Transverse colon (tissue), 4 donors: ENCODE measurements around the gene TMEM44. TPM values are rescaled to one million over a fixed set of nuclear protein-coding genes. Genes with fewer than 3 reads are reported as not detected.

Source experiments
- DNase-seq: peaks from one replicate; pipeline ENCODE4 v3.0.0-alpha.2; 2019
- H3K27ac ChIP-seq, 4 donors: fragments of 200-600 bp; sonication (generic); 2 replicates each; pipeline ENCODE4 v1.5.1; 2016 to 2018; ENCODE audit warnings: inconsistent platforms in 4 of 4
- H3K27me3 ChIP-seq: fragments of 200-600 bp; sonication (generic); 2 replicates; pipeline ENCODE4 v1.5.1; 2017; ENCODE audit warnings: inconsistent platforms
- H3K36me3 ChIP-seq, 4 donors: fragments of 200-600 bp; sonication (generic); 2 replicates each; pipeline ENCODE4 v1.5.1; 2017 to 2019; ENCODE audit warnings: inconsistent platforms in 4 of 4
- H3K4me1 ChIP-seq, 4 donors: fragments of 200-600 bp; sonication (generic); 2 replicates each; pipeline ENCODE4 v1.5.1; 2017 to 2020; ENCODE audit warnings: inconsistent platforms in 4 of 4
- H3K4me3 ChIP-seq, 4 donors: fragments of 200-600 bp; sonication (generic); 1 replicate in 1 of 4; 2 replicates in 3 of 4; pipeline versions ENCODE4 v1.5.1 to v1.6.1; 2017 to 2019; ENCODE audit warnings: inconsistent platforms in 4 of 4
- H3K9me3 ChIP-seq, 2 donors: fragments of 200-600 bp; sonication (generic); 2 replicates each; pipeline ENCODE4 v1.5.1; 2017 to 2019; ENCODE audit warnings: inconsistent platforms in 2 of 2
- EP300 ChIP-seq: sonication (generic); formaldehyde crosslinking; IDR thresholded peaks from one replicate; pipeline ENCODE4 v1.6.1; 2017; ENCODE audit warnings: antibody characterized with exemption, low read depth
- POLR2A ChIP-seq: fragments of 450-650 bp; IDR thresholded peaks from one replicate; pipeline ENCODE4 v1.6.1; 2016; ENCODE audit warnings: antibody characterized with exemption, mild to moderate bottlenecking, moderate library complexity
- POLR2AphosphoS5 ChIP-seq, 3 donors: sonication (generic); formaldehyde crosslinking; IDR thresholded peaks; one replicate each; pipeline ENCODE4 v1.6.1; 2016; ENCODE audit warnings: antibody characterized with exemption in 3 of 3
- WGBS, 2 donors: methylation state at CpG; one replicate each; pipeline ENCODE4 v1.1.5; 2018; ENCODE audit warnings: low coverage in 1 of 2; 5-methylcytosine and 5-hydroxymethylcytosine counted together
- in situ Hi-C, 4 donors: fragments of 200-750 bp; cut with MboI; loops; one replicate each; pipeline versions ENCODE4 v1.15.0 to v1.15.1; 2017; ENCODE audit warnings: low sequenced_read_pairs in 3 of 4, low pct_ligation_motif_present in 1 of 4, low pct_unique_long_range_greater_than_20kb in 1 of 4
- intact Hi-C: fragments of 100-400 bp; cut with DNase I; formaldehyde crosslinking; loops from one replicate; pipeline ENCODE4 v1.15.1; 2023; ENCODE audit warnings: low total_unique reads
- total RNA-seq, 4 donors: library from RNA; depleted of rRNA; stranded (reverse); fragments of >200 nt; gene quantifications; one replicate each; pipeline ENCODE4 v1.1.0, GENCODE V29; 2016
- TF ChIP-seq, protein P1 (sequence below), 5 experiments: fragments of 200-600 bp in 3 of 5; fragments of 450-650 bp in 2 of 5; sonication (generic) in 3 of 5; IDR thresholded peaks; 1 replicate in 2 of 5; 2 replicates in 3 of 5; pipeline ENCODE4 v1.5.1; 2016 to 2017; ENCODE audit warnings: antibody characterized with exemption in 5 of 5, inconsistent platforms in 3 of 5, mild to moderate bottlenecking in 2 of 5, moderate library complexity in 1 of 5

The TMEM44 gene
- total RNA-seq, 4 donors from 2014 or later: 52.0 to 101 (median 58.8) TPM

DNA sequence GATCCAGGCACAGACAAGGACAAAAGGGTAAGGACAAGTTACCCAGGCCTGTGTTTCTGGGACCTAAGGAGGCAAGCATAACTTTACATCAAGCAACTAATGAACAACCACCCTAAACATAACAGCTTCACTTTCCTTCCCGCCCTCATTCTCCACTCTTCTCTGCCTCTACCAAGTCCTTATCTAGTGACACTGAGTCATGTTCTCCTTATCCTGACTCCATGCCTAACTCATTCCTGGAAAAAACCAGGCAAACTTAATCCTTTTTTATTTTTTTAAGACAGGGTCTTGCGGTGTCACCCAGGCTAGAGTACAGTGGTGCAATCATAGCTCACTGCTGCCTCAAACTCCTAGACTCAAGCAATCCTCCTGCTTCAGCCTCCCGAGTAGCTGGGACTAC, 44.5 kb downstream of the TMEM44 start:
- DNase-seq: no peak
- H3K4me1 ChIP-seq: peaks cover 4 to 19% (median 11%) of the 10 kb centered on the region in 4 donors
- H3K36me3 ChIP-seq: no peaks in the 10 kb centered on the region
- no peaks in the 10 kb centered on the region for H3K9me3 ChIP-seq
- H3K27ac ChIP-seq: no peak overlapping the region
- WGBS, 2 donors: 93 to 97% methylated on average over 3 of the region's 3 CpGs
- no peak overlapping the region for H3K4me3 ChIP-seq
- no peaks in the 10 kb centered on the region for H3K27me3 ChIP-seq
- intact Hi-C loops (no loop called here), in situ Hi-C loops (loop anchor here in 2 of 4 donors (5.0 to 10.0 kb wide), 2 partner anchors 104 to 111 kb away; partner anchors contain the start of gene ATP13A3 (in 1 of the 2))
- TF ChIP-seq, protein P1, sequence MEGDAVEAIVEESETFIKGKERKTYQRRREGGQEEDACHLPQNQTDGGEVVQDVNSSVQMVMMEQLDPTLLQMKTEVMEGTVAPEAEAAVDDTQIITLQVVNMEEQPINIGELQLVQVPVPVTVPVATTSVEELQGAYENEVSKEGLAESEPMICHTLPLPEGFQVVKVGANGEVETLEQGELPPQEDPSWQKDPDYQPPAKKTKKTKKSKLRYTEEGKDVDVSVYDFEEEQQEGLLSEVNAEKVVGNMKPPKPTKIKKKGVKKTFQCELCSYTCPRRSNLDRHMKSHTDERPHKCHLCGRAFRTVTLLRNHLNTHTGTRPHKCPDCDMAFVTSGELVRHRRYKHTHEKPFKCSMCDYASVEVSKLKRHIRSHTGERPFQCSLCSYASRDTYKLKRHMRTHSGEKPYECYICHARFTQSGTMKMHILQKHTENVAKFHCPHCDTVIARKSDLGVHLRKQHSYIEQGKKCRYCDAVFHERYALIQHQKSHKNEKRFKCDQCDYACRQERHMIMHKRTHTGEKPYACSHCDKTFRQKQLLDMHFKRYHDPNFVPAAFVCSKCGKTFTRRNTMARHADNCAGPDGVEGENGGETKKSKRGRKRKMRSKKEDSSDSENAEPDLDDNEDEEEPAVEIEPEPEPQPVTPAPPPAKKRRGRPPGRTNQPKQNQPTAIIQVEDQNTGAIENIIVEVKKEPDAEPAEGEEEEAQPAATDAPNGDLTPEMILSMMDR (IDR thresholded peaks at IDR 0.05): no peak
- TF ChIP-seq POLR2AphosphoS5 (IDR thresholded peaks at IDR 0.05) (no peak), POLR2A (no peak), EP300 (no peak)

DNA sequence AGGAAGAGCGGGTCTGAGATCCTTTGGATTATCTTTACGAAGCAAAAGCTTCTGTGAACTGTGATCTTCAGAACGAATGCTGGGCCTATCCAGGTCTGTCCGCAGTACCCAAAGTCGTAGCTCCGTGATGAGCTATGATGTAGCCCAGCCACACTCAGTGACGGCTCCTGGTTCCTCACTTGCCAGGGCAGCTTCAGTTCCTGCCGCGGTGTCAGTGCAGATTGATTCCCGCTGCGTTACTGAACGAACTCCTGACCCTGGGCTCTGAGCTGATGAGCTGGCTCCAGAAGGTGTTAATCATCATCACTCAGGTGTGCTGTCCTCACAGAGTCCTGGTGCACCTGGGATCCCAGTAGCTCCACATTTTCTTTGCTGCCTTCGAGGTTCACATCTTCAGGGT, 45.0 kb downstream of the TMEM44 start:
- Histone ChIP-seq H3K4me3 (no peak overlapping the region), H3K27ac (no peak overlapping the region), H3K36me3 (no peaks in the 10 kb centered on the region), H3K27me3 (no peaks in the 10 kb centered on the region), H3K9me3 (no peaks in the 10 kb centered on the region), H3K4me1 (peaks cover 4 to 15% (median 11%) of the 10 kb centered on the region in 4 donors)
- 94% methylated on average over 13 of the region's 13 CpGs; no CpG with 5 or more reads in 1 of the 2 donors for WGBS, 2 donors
- no peak for DNase-seq
- TF ChIP-seq POLR2AphosphoS5 (IDR thresholded peaks at IDR 0.05): no peak
- TF ChIP-seq POLR2A: no peak
- TF ChIP-seq, protein P1 (IDR thresholded peaks at IDR 0.05): no peak
- no peak for TF ChIP-seq EP300
- in situ Hi-C loops (loop anchor here in 2 of 4 donors (5.0 to 10.0 kb wide), 2 partner anchors 103 to 111 kb away; partner anchors contain the start of gene ATP13A3 (in 1 of the 2)), intact Hi-C loops (no loop called here)

DNA sequence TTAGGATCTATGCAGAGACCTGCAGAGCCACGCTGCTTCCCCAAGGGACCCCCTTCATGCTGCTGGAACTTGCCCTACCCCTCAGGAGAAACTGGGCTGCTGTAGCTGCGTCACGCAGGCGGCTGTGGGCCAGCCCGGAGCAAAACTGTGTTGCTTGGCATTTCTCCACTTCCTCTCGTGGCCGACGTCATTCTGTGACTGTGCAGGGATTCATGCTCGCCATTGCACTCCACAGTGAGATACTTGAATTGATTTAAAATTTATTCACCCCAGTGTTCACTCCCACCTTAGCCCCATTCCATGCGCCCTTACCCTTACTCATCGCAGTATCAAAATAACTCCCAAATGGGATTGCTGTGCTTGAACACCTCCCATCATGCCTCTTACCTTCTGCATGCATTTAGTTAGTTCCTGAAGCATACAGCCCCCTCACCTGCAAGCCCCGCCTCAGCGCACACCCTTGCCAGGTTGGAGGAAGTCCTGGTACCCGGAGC, 45.7 kb downstream of the TMEM44 start:
- DNase-seq: no peak
- in situ Hi-C loops: loop anchor here in 2 of 4 donors (5.0 to 10.0 kb wide), 2 partner anchors 103 to 110 kb away; partner anchors contain the start of gene ATP13A3 (in 1 of the 2)
- no peaks in the 10 kb centered on the region for H3K36me3 ChIP-seq
- no peak overlapping the region for H3K4me3 ChIP-seq
- peaks cover 4 to 15% (median 9%) of the 10 kb centered on the region in 4 donors for H3K4me1 ChIP-seq
- H3K9me3 ChIP-seq: no peaks in the 10 kb centered on the region
- no peak for TF ChIP-seq POLR2AphosphoS5 (IDR thresholded peaks at IDR 0.05)
- TF ChIP-seq POLR2A: no peak
- TF ChIP-seq EP300: no peak
- TF ChIP-seq, protein P1 (IDR thresholded peaks at IDR 0.05): no peak
- H3K27ac ChIP-seq: no peak overlapping the region
- intact Hi-C loops: no loop called here
- H3K27me3 ChIP-seq: no peaks in the 10 kb centered on the region
- WGBS, 2 donors: 79% methylated on average over 14 of the region's 14 CpGs; no CpG with 5 or more reads in 1 of the 2 donors

DNA sequence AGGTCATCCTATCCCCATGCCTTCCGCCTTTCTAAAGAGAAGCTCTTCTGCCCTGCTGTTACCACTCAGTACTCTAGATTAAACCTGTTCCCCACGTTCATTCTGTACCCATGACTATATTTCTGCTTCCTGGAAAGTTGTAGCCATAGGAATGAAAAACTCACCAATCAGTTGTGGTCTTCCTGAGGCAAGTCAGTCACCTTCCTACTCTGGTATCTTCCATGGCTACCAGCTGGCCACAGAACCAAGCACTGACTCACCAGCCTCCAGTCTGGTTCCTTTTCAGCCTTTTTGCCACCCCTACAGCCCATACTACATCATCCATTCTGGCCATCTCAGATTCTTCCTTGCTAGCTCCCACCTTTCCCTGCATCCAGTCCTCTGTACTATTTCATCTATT, 46.4 kb downstream of the TMEM44 start:
- DNase-seq: no peak
- no peak overlapping the region for H3K27ac ChIP-seq
- H3K4me3 ChIP-seq: no peak overlapping the region
- intact Hi-C loops (no loop called here), in situ Hi-C loops (loop anchor here in 2 of 4 donors (5.0 to 10.0 kb wide), 2 partner anchors 102 to 110 kb away; partner anchors contain the start of gene ATP13A3 (in 1 of the 2))
- H3K36me3 ChIP-seq: no peaks in the 10 kb centered on the region
- 50 to 66% methylated on average over 1 to 2 of the region's 2 CpGs for WGBS, 2 donors
- no peaks in the 10 kb centered on the region for H3K9me3 ChIP-seq
- peaks cover 4 to 15% (median 9%) of the 10 kb centered on the region in 4 donors for H3K4me1 ChIP-seq
- no peaks in the 10 kb centered on the region for H3K27me3 ChIP-seq
- TF ChIP-seq POLR2A: no peak
- no peak for TF ChIP-seq POLR2AphosphoS5 (IDR thresholded peaks at IDR 0.05)
- TF ChIP-seq, protein P1 (IDR thresholded peaks at IDR 0.05): no peak
- no peak for TF ChIP-seq EP300
